Measurements from ENCODE around the gene ELFN1. TPM values are rescaled to one million over a fixed set of nuclear protein-coding genes. Genes with fewer than 3 reads are reported as not detected.

Gene ELFN1
- total and polyA plus RNA-seq, 2 donors (not counting 3 experiments of a cell fraction or from before 2014, with no cell fraction given): 0.37 to 1.0 TPM

DNA sequence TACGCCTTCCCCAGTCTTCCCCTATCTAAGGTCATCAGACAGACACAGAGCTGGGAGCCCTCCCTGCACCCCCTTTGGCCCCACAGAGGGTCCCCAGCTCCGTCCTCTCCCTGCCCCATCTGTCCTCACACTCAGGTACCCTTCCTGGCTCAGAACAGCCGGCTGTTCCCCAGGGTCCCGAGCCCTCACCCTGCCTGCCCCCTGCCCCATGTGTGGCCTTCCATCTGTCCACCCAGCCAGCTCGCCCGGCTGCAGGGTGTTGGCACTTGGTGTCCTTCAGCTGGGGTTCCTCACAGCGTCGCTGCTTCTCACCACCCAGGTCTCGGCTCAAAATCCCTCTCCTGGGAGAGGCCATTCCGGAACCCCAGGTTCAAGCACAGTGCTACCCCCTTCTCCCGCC is 28.9 kb upstream of the ELFN1 start:
- Histone ChIP-seq H3K4me3 (replicated peaks in 1 of 3; ENCODE audit: insufficient read depth in 1 of 3, low read depth in 1 of 3, low read length in 3 of 3) (no peak overlapping the region), H3K9ac (replicated peaks; ENCODE audit: extremely low read depth, insufficient read depth, low read length) (no peak overlapping the region), H3K79me2 (ENCODE audit: control insufficient read depth, insufficient read depth, low read length) (no peaks in the 10 kb centered on the region), H4K20me1 (replicated peaks; ENCODE audit: control insufficient read depth, extremely low read depth, insufficient read depth, low read length) (no peaks in the 10 kb centered on the region), H3K9me1 (replicated peaks; ENCODE audit: control insufficient read depth, extremely low read depth, insufficient read depth, low read length) (no peaks in the 10 kb centered on the region), H3K9me3 (replicated peaks; ENCODE audit: control insufficient read depth, insufficient read depth, low read length) (no peaks in the 10 kb centered on the region), H3K4me2 (ENCODE audit: insufficient read depth, low read length) (no peak overlapping the region), H3K27me3 (ENCODE audit: control insufficient read depth in 2 of 2, insufficient read depth in 2 of 2, low read length in 2 of 2) (no peaks in the 10 kb centered on the region), H3K4me1 (ENCODE audit: control insufficient read depth, extremely low read depth, insufficient read depth, low read length) (no peaks in the 10 kb centered on the region), H3K27ac (ENCODE audit: insufficient read depth, low read depth, low read length) (no peak overlapping the region), H3K36me3 (ENCODE audit: control insufficient read depth in 2 of 2, extremely low read depth in 1 of 2, insufficient read depth in 2 of 2, low read length in 2 of 2) (no peaks in the 10 kb centered on the region), H2AFZ (ENCODE audit: low read depth, low read length) (no peak overlapping the region)
- FAIRE-seq (no peak), DNase-seq (ENCODE audit: low read depth, low spot score) (no peak)
- dilution Hi-C loops (cut with MboI; ENCODE audit: extremely low pct_ligation_motif_present, low sequenced_read_pairs): no loop called here
- intact Hi-C loops (cut with micrococcal nuclease): no loop called here
- no TSS peak for BruUV-seq (replicated peaks)
- ChIA-PET POLR2A (no interaction called here), CTCF (interaction anchor here (0.8 kb wide), 1 partner anchor 31 kb away, joined by 3 read pairs; no protein-coding TSS in a partner anchor)
- TF ChIP-seq FOS (IDR thresholded peaks at IDR 0.05; ENCODE audit: borderline replicate concordance, insufficient read depth, low read length) (no peak), JUN (IDR thresholded peaks at IDR 0.05; ENCODE audit: borderline replicate concordance, insufficient read depth, insufficient read length, low read depth) (no peak), EZH2 (IDR thresholded peaks at IDR 0.05; ENCODE audit: borderline replicate concordance, low read depth, low read length, severe bottlenecking) (no peak), POLR2AphosphoS5 (IDR thresholded peaks at IDR 0.05; ENCODE audit: insufficient read depth, low read depth, low read length) (no peak), MYC (IDR thresholded peaks at IDR 0.05; ENCODE audit: low read depth, low read length) (no peak), POLR2A (IDR thresholded peaks at IDR 0.05; ENCODE audit: low read depth, low read length) (no peak), GATA2 (IDR thresholded peaks at IDR 0.05; ENCODE audit: insufficient read depth, insufficient read length, low read depth, low read length) (no peak)
- TF ChIP-seq, protein P1, sequence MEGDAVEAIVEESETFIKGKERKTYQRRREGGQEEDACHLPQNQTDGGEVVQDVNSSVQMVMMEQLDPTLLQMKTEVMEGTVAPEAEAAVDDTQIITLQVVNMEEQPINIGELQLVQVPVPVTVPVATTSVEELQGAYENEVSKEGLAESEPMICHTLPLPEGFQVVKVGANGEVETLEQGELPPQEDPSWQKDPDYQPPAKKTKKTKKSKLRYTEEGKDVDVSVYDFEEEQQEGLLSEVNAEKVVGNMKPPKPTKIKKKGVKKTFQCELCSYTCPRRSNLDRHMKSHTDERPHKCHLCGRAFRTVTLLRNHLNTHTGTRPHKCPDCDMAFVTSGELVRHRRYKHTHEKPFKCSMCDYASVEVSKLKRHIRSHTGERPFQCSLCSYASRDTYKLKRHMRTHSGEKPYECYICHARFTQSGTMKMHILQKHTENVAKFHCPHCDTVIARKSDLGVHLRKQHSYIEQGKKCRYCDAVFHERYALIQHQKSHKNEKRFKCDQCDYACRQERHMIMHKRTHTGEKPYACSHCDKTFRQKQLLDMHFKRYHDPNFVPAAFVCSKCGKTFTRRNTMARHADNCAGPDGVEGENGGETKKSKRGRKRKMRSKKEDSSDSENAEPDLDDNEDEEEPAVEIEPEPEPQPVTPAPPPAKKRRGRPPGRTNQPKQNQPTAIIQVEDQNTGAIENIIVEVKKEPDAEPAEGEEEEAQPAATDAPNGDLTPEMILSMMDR (IDR thresholded peaks at IDR 0.05; ENCODE audit: extremely low read depth in 1 of 2, insufficient read depth in 1 of 2, low read depth in 1 of 2, low read length in 2 of 2): no peak
- TF ChIP-seq, protein P2, sequence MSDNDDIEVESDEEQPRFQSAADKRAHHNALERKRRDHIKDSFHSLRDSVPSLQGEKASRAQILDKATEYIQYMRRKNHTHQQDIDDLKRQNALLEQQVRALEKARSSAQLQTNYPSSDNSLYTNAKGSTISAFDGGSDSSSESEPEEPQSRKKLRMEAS (IDR thresholded peaks at IDR 0.05; ENCODE audit: insufficient read depth, insufficient read length): no peak

Measured in endothelial cell of umbilical vein (primary cell).